ENCODE results near the gene NLK.

The NLK gene

GRCh38 chr17:28119560-28119959 lies 77.1 kb downstream of the NLK start:
- no peak overlapping the region for H3K4me3 ChIP-seq
- no peak for TF ChIP-seq CTCF (IDR thresholded peaks at IDR 0.05)
- no peak overlapping the region for H3K27ac ChIP-seq
- DNase-seq (ENCODE audit: low spot score): no peak

GRCh38 chr17:28120766-28121165 lies 78.3 kb downstream of the NLK start:
- no peak for DNase-seq (ENCODE audit: low spot score)
- Histone ChIP-seq H3K4me3 (no peak overlapping the region), H3K27ac (no peak overlapping the region)
- TF ChIP-seq CTCF (IDR thresholded peaks at IDR 0.05): no peak

GRCh38 chr17:28124962-28125361 lies 82.5 kb downstream of the NLK start:
- no peak for DNase-seq (ENCODE audit: low spot score)
- no peak for TF ChIP-seq CTCF (IDR thresholded peaks at IDR 0.05)
- no peak overlapping the region for H3K27ac ChIP-seq
- no peak overlapping the region for H3K4me3 ChIP-seq

GRCh38 chr17:28125526-28126378 lies 83.3 kb downstream of the NLK start:
- H3K27ac ChIP-seq: no peak overlapping the region
- no peak for DNase-seq (ENCODE audit: low spot score)
- H3K4me3 ChIP-seq: no peak overlapping the region
- TF ChIP-seq CTCF (IDR thresholded peaks at IDR 0.05): no peak

- H3K4me3 ChIP-seq: no peak overlapping the region
- H3K27ac ChIP-seq: no peak overlapping the region
- DNase-seq (ENCODE audit: low spot score): no peak
- no peak for TF ChIP-seq CTCF (IDR thresholded peaks at IDR 0.05)
These were observed 84.7 kb downstream of the NLK start for GRCh38 chr17:28127196-28127595.

- DNase-seq (ENCODE audit: low spot score): no peak
- Histone ChIP-seq H3K4me3 (no peak overlapping the region), H3K27ac (no peak overlapping the region)
- TF ChIP-seq CTCF (IDR thresholded peaks at IDR 0.05): no peak
These were observed 86.3 kb downstream of the NLK start for GRCh38 chr17:28128779-28129178.

- H3K27ac ChIP-seq: no peak overlapping the region
- no peak overlapping the region for H3K4me3 ChIP-seq
- TF ChIP-seq CTCF (IDR thresholded peaks at IDR 0.05): no peak
- DNase-seq (ENCODE audit: low spot score): no peak
These were observed 88.0 kb downstream of the NLK start for GRCh38 chr17:28130472-28130871.

Data from coronary artery (tissue), 2 donors.